ENCODE results near the gene PLEKHM3. TPM values are rescaled to one million over a fixed set of nuclear protein-coding genes. Genes with fewer than 3 reads are reported as not detected.

Gene PLEKHM3
- total and polyA plus RNA-seq, 2 of the 13 experiments (the other 11 are each of a cell fraction or from before 2014, with no cell fraction given) = 4.5 to 4.7 TPM

GRCh38 chr2:207815254-207815653, 210.1 kb downstream of the PLEKHM3 start (continued):
- no peak for TF ChIP-seq ZHX1 (CRISPR knock-in tag; IDR thresholded peaks at IDR 0.05; ENCODE audit: low read depth)
- no peak for TF ChIP-seq KDM5A (IDR thresholded peaks at IDR 0.05; ENCODE audit: borderline replicate concordance, low read length)
- TF ChIP-seq MTA3 (CRISPR knock-in tag; IDR thresholded peaks at IDR 0.05) = no peak
- no peak for TF ChIP-seq ZNF547 (CRISPR knock-in tag; IDR thresholded peaks at IDR 0.05)
- no peak for TF ChIP-seq NFYB (CRISPR knock-in tag; IDR thresholded peaks at IDR 0.05)
- TF ChIP-seq KLF6 (CRISPR knock-in tag; IDR thresholded peaks at IDR 0.05) = no peak
- TF ChIP-seq ZNF720 (CRISPR knock-in tag; IDR thresholded peaks at IDR 0.05) = no peak
- TF ChIP-seq NFE2L2 (IDR thresholded peaks at IDR 0.05; ENCODE audit: low read length) = no peak
- TF ChIP-seq PCBP2 (optimal IDR thresholded peaks at IDR 0.05; ENCODE audit: low read depth, low read length, poor library complexity, severe bottlenecking) = no peak
- no peak for TF ChIP-seq CBX2 (IDR thresholded peaks at IDR 0.05; ENCODE audit: low read depth, low read length)
- no peak for TF ChIP-seq CBX2 (CRISPR knock-in tag; IDR thresholded peaks at IDR 0.05; ENCODE audit: low read depth)
- TF ChIP-seq ATF1 (CRISPR knock-in tag; IDR thresholded peaks at IDR 0.05) = no peak
- TF ChIP-seq RNF219 (CRISPR knock-in tag; IDR thresholded peaks at IDR 0.05) = no peak
- peak; percentile 69; the same call in 1 of the 2 replicates for TF ChIP-seq ZMYM3 (CRISPR knock-in tag; IDR thresholded peaks at IDR 0.05)
- TF ChIP-seq ZNF451 (CRISPR knock-in tag; IDR thresholded peaks at IDR 0.05) = no peak
- TF ChIP-seq SNAPC2 (CRISPR knock-in tag; IDR thresholded peaks at IDR 0.05) = no peak
- no peak for TF ChIP-seq TAF1 (CRISPR knock-in tag; IDR thresholded peaks at IDR 0.05)
- 0 out of 2 replicates have a peak, but pooled peaks have one; percentile 4 for TF ChIP-seq ZBTB21 (CRISPR knock-in tag; IDR thresholded peaks at IDR 0.05)
- TF ChIP-seq ZNF724P (CRISPR knock-in tag; IDR thresholded peaks at IDR 0.05; ENCODE audit: borderline replicate concordance) = no peak
- no peak; the same call in 1 of the 2 replicates for TF ChIP-seq ARNT2 (CRISPR knock-in tag; IDR thresholded peaks at IDR 0.05; ENCODE audit: low read depth)
- no peak for TF ChIP-seq HNRNPH1 (optimal IDR thresholded peaks at IDR 0.05; ENCODE audit: low read depth, low read length)
- no peak for TF ChIP-seq LCORL (IDR thresholded peaks at IDR 0.05)
- TF ChIP-seq LCORL (CRISPR knock-in tag; IDR thresholded peaks at IDR 0.05) = 0 out of 2 replicates have a peak, but pooled peaks have one; percentile 59
- TF ChIP-seq AGO2 (optimal IDR thresholded peaks at IDR 0.05; ENCODE audit: low read depth, low read length) = no peak
- no peak for TF ChIP-seq KDM5B (CRISPR knock-in tag; IDR thresholded peaks at IDR 0.05; ENCODE audit: borderline replicate concordance)
- TF ChIP-seq NPAS2 (CRISPR knock-in tag; IDR thresholded peaks at IDR 0.05; ENCODE audit: borderline replicate concordance) = no peak
- no peak for TF ChIP-seq SRY (CRISPR knock-in tag; IDR thresholded peaks at IDR 0.05)
- no peak for TF ChIP-seq NR2F1 (CRISPR knock-in tag; IDR thresholded peaks at IDR 0.05)
- no peak for TF ChIP-seq ZFP36 (IDR thresholded peaks at IDR 0.05; ENCODE audit: borderline replicate concordance, low read depth, low read length, partially characterized antibody)

All from HepG2 (cell line).